PFSK-1 (cell line): ENCODE data around the gene AKAP10.

Experiments used
- POLR2AphosphoS5 ChIP-seq: IDR thresholded peaks from 2 replicates; pipeline ENCODE4 v1.6.1; 2012; ENCODE audit warnings: low read depth, mild to moderate bottlenecking, control low read depth, low read length, moderate library complexity
- SIN3A ChIP-seq: IDR thresholded peaks from 2 replicates; pipeline ENCODE4 v1.6.1; 2012; ENCODE audit warnings: mild to moderate bottlenecking, low read length, moderate library complexity, borderline replicate concordance; ENCODE audit not compliant: insufficient read depth
- TAF1 ChIP-seq: IDR thresholded peaks from 2 replicates; pipeline ENCODE4 v1.6.1; 2012; ENCODE audit warnings: low read length, control low read depth, borderline replicate concordance; ENCODE audit not compliant: insufficient read depth

- no peak for TF ChIP-seq SIN3A
- TF ChIP-seq POLR2AphosphoS5 = no peak
- no peak for TF ChIP-seq TAF1
Observed at GRCh38 chr17:19905502-19905901, 72.1 kb downstream of the AKAP10 start.
